Mammary epithelial cell (primary cell): Measurements from ENCODE around the gene ADARB2.

Experiments used
- CTCF ChIP-seq, 2 donors: IDR thresholded peaks in 1 of 2; conservative IDR thresholded peaks in 1 of 2; 2 replicates each; pipeline ENCODE4 v1.5.1; 2011 to 2012; ENCODE audit warnings: inconsistent platforms in 2 of 2, low read length in 2 of 2, mild to moderate bottlenecking in 2 of 2, control low read depth in 1 of 2, low read depth in 1 of 2; ENCODE audit not compliant: insufficient read depth in 1 of 2; ENCODE audit errors: extremely low read depth in 1 of 2
- EZH2 ChIP-seq: IDR thresholded peaks from 2 replicates; pipeline ENCODE4 v1.6.1; 2012; ENCODE audit warnings: low read length, inconsistent platforms, borderline replicate concordance

GRCh38 chr10:1331560-1331959 is 405.8 kb downstream of the ADARB2 start:
- no peak for TF ChIP-seq CTCF (conservative IDR thresholded peaks at IDR 0.05 in 1 of 2, IDR thresholded peaks at IDR 0.05 in 1 of 2; ENCODE audit: extremely low read depth in 1 of 2, insufficient read depth in 1 of 2, low read depth in 1 of 2, low read length in 2 of 2)
- no peak for TF ChIP-seq EZH2
